ENCODE results near the gene GPD2.

The GPD2 gene

GRCh38 chr2:156436497-156437085 lies 412 bp downstream of the GPD2 start:
- peak; percentile 3 for DNase-seq

- no peak for DNase-seq
These were observed 1.2 kb downstream of the GPD2 start for GRCh38 chr2:156437272-156437930.

- DNase-seq = no peak
These were observed 1.8 kb downstream of the GPD2 start for GRCh38 chr2:156437931-156438410.

GRCh38 chr2:156443089-156443488 lies 6.9 kb downstream of the GPD2 start:
- DNase-seq = no peak

GRCh38 chr2:156445296-156446220 lies 9.4 kb downstream of the GPD2 start:
- DNase-seq = no peak

- no peak for DNase-seq
These were observed 11.6 kb downstream of the GPD2 start for GRCh38 chr2:156447761-156448160.

- DNase-seq = no peak
These were observed 12.6 kb downstream of the GPD2 start for GRCh38 chr2:156448766-156449165.

GRCh38 chr2:156452971-156453370 lies 16.8 kb downstream of the GPD2 start:
- no peak for DNase-seq

- no peak for DNase-seq
These were observed 19.3 kb downstream of the GPD2 start for GRCh38 chr2:156455361-156455975.

GRCh38 chr2:156456616-156457015 lies 20.4 kb downstream of the GPD2 start:
- DNase-seq = no peak

- no peak for DNase-seq
These were observed 21.6 kb downstream of the GPD2 start for GRCh38 chr2:156457523-156458517.

GRCh38 chr2:156459720-156460119 lies 23.5 kb downstream of the GPD2 start:
- no peak for DNase-seq

GRCh38 chr2:156464106-156464505 lies 27.9 kb downstream of the GPD2 start:
- no peak for DNase-seq

- no peak for DNase-seq
These were observed 29.4 kb downstream of the GPD2 start for GRCh38 chr2:156465573-156465972.

- DNase-seq = no peak
These were observed 30.7 kb downstream of the GPD2 start for GRCh38 chr2:156466739-156467405.

- DNase-seq = no peak
These were observed 34.9 kb downstream of the GPD2 start for GRCh38 chr2:156470975-156471583.

- DNase-seq = no peak
These were observed 35.6 kb downstream of the GPD2 start for GRCh38 chr2:156471762-156472161.

GRCh38 chr2:156472686-156473085 lies 36.5 kb downstream of the GPD2 start:
- DNase-seq = no peak

GRCh38 chr2:156473445-156473844 lies 37.3 kb downstream of the GPD2 start:
- no peak for DNase-seq

- no peak for DNase-seq
These were observed 38.2 kb downstream of the GPD2 start for GRCh38 chr2:156474401-156474800.
